Esophagus muscularis mucosa (tissue), 4 donors: Measurements from ENCODE around the gene SULT1A1. TPM values are rescaled to one million over a fixed set of nuclear protein-coding genes. Genes with fewer than 3 reads are reported as not detected.

Source experiments
- DNase-seq: peaks from one replicate; pipeline ENCODE4 v3.0.0-alpha.2; 2017; ENCODE audit errors: extremely low spot score
- H3K27ac ChIP-seq, 4 donors: fragments of 200-600 bp; sonication (generic); replicated peaks in 1 of 4; 1 replicate in 3 of 4; 2 replicates in 1 of 4; pipeline ENCODE4 v1.5.1; 2016 to 2019; ENCODE audit warnings: mild to moderate bottlenecking in 1 of 4
- H3K27me3 ChIP-seq, 4 donors: fragments of 200-600 bp; sonication (generic); one replicate each; pipeline versions ENCODE4 v1.5.1 to v1.6.0; 2016 to 2019
- H3K36me3 ChIP-seq, 4 donors: fragments of 200-600 bp; sonication (generic); one replicate each; pipeline ENCODE4 v1.5.1; 2016 to 2019
- H3K4me1 ChIP-seq, 4 donors: fragments of 200-600 bp; sonication (generic); one replicate each; pipeline ENCODE4 v1.5.1; 2016 to 2019
- H3K4me3 ChIP-seq, 4 donors: fragments of 200-600 bp; sonication (generic); 1 replicate in 2 of 4; 2 replicates in 2 of 4; pipeline ENCODE4 v1.5.1; 2016 to 2019; ENCODE audit warnings: mild to moderate bottlenecking in 4 of 4, moderate library complexity in 1 of 4
- H3K9me3 ChIP-seq, 4 donors: fragments of 200-600 bp; sonication (generic); 1 replicate in 3 of 4; 2 replicates in 1 of 4; pipeline ENCODE4 v1.5.1; 2016 to 2019
- EP300 ChIP-seq: sonication (generic); formaldehyde crosslinking; IDR thresholded peaks from one replicate; pipeline ENCODE4 v1.6.1; 2017; ENCODE audit warnings: antibody characterized with exemption
- POLR2A ChIP-seq: fragments of 450-650 bp; IDR thresholded peaks from one replicate; pipeline ENCODE4 v1.6.1; 2017; ENCODE audit warnings: antibody characterized with exemption, moderate library complexity, mild to moderate bottlenecking, low read depth
- POLR2AphosphoS5 ChIP-seq, 2 donors: sonication (generic); formaldehyde crosslinking; IDR thresholded peaks; one replicate each; pipeline ENCODE4 v1.6.1; 2017; ENCODE audit warnings: antibody characterized with exemption in 2 of 2
- WGBS: methylation state at CpG from one replicate; pipeline ENCODE4 v1.1.5; 2018; 5-methylcytosine and 5-hydroxymethylcytosine counted together
- intact Hi-C: fragments of 100-400 bp; cut with DNase I; formaldehyde crosslinking; loops from one replicate; pipeline ENCODE4 v1.15.1; 2023
- total RNA-seq, 4 donors: library from RNA; depleted of rRNA; stranded (reverse); fragments of >200 nt; gene quantifications; one replicate each; pipeline versions ENCODE4 v1.1.0 to v1.2.1, GENCODE V29; 2016
- TF ChIP-seq, protein P1 (sequence below), 3 experiments: fragments of 200-600 bp in 2 of 3; fragments of 450-650 bp in 1 of 3; sonication (generic) in 2 of 3; IDR thresholded peaks; one replicate each; pipeline ENCODE4 v1.5.1; 2017 to 2019; ENCODE audit warnings: antibody characterized with exemption in 3 of 3, mild to moderate bottlenecking in 2 of 3, moderate library complexity in 1 of 3

The SULT1A1 gene
- total RNA-seq, 4 donors from 2014 or later, result 10.4 to 22.0 (median 16.7) TPM

- TF ChIP-seq, protein P1, sequence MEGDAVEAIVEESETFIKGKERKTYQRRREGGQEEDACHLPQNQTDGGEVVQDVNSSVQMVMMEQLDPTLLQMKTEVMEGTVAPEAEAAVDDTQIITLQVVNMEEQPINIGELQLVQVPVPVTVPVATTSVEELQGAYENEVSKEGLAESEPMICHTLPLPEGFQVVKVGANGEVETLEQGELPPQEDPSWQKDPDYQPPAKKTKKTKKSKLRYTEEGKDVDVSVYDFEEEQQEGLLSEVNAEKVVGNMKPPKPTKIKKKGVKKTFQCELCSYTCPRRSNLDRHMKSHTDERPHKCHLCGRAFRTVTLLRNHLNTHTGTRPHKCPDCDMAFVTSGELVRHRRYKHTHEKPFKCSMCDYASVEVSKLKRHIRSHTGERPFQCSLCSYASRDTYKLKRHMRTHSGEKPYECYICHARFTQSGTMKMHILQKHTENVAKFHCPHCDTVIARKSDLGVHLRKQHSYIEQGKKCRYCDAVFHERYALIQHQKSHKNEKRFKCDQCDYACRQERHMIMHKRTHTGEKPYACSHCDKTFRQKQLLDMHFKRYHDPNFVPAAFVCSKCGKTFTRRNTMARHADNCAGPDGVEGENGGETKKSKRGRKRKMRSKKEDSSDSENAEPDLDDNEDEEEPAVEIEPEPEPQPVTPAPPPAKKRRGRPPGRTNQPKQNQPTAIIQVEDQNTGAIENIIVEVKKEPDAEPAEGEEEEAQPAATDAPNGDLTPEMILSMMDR (IDR thresholded peaks at IDR 0.05), result no peak
- TF ChIP-seq POLR2A (no peak), EP300 (no peak), POLR2AphosphoS5 (IDR thresholded peaks at IDR 0.05) (no peak)
- intact Hi-C loops, result no loop called here
- Histone ChIP-seq H3K36me3 (peaks cover 0 to 23% (median 8%) of the 10 kb centered on the region in 4 donors), H3K4me1 (peaks cover 18 to 23% (median 19%) of the 10 kb centered on the region in 4 donors), H3K9me3 (no peaks in the 10 kb centered on the region), H3K27ac (no peak overlapping the region), H3K4me3 (no peak overlapping the region), H3K27me3 (peaks cover 0 to 3% (median 0%) of the 10 kb centered on the region in 4 donors)
- WGBS, result 91% methylated on average over 9 of the region's 9 CpGs
- no peak for DNase-seq
Observed at GRCh38 chr16:28607116-28607623, 2.7 kb downstream of the SULT1A1 start.

GRCh38 chr16:28606291-28607115 is 3.3 kb downstream of the SULT1A1 start:
- H3K36me3 ChIP-seq, result peaks cover 0 to 23% (median 8%) of the 10 kb centered on the region in 4 donors
- H3K4me1 ChIP-seq, result peaks cover 18 to 23% (median 19%) of the 10 kb centered on the region in 4 donors
- H3K27ac ChIP-seq, result no peak overlapping the region
- H3K4me3 ChIP-seq, result no peak overlapping the region
- peaks cover 0 to 5% (median 0%) of the 10 kb centered on the region in 4 donors for H3K27me3 ChIP-seq
- WGBS, result 79% methylated on average over 15 of the region's 16 CpGs
- H3K9me3 ChIP-seq, result no peaks in the 10 kb centered on the region
- intact Hi-C loops, result no loop called here
- TF ChIP-seq EP300, result no peak
- TF ChIP-seq POLR2AphosphoS5 (IDR thresholded peaks at IDR 0.05), result no peak
- TF ChIP-seq, protein P1 (IDR thresholded peaks at IDR 0.05), result no peak
- no peak for TF ChIP-seq POLR2A
- no peak for DNase-seq

GRCh38 chr16:28604186-28604565 is 5.7 kb downstream of the SULT1A1 start:
- TF ChIP-seq EP300 (no peak), POLR2AphosphoS5 (IDR thresholded peaks at IDR 0.05) (no peak), POLR2A (no peak)
- TF ChIP-seq, protein P1 (IDR thresholded peaks at IDR 0.05), result no peak
- Histone ChIP-seq H3K27ac (no peak overlapping the region), H3K36me3 (peaks cover 0 to 23% (median 8%) of the 10 kb centered on the region in 4 donors), H3K4me3 (no peak overlapping the region), H3K9me3 (no peaks in the 10 kb centered on the region), H3K4me1 (peaks cover 2 to 6% (median 3%) of the 10 kb centered on the region in 4 donors), H3K27me3 (peaks cover 0 to 8% (median 0%) of the 10 kb centered on the region in 4 donors)
- DNase-seq, result no peak
- intact Hi-C loops, result no loop called here
- WGBS, result 76% methylated on average over 7 of the region's 8 CpGs

GRCh38 chr16:28603381-28604185 is 6.3 kb downstream of the SULT1A1 start:
- DNase-seq, result no peak
- no peak overlapping the region for H3K4me3 ChIP-seq
- TF ChIP-seq, protein P1 (IDR thresholded peaks at IDR 0.05), result no peak
- TF ChIP-seq POLR2A, result no peak
- no peak for TF ChIP-seq POLR2AphosphoS5 (IDR thresholded peaks at IDR 0.05)
- H3K27me3 ChIP-seq, result peaks cover 0 to 8% (median 0%) of the 10 kb centered on the region in 4 donors
- intact Hi-C loops, result no loop called here
- H3K9me3 ChIP-seq, result no peaks in the 10 kb centered on the region
- H3K4me1 ChIP-seq, result peaks cover 0 to 3% (median 0%) of the 10 kb centered on the region in 4 donors
- WGBS, result 80% methylated on average over 11 of the region's 11 CpGs
- no peak overlapping the region for H3K27ac ChIP-seq
- peaks cover 0 to 23% (median 8%) of the 10 kb centered on the region in 4 donors for H3K36me3 ChIP-seq
